Psoas muscle (tissue), 8 donors: ENCODE results near the gene CRTAC1. TPM values are rescaled to one million over a fixed set of nuclear protein-coding genes. Genes with fewer than 3 reads are reported as not detected.

Experiments
- ATAC-seq, 4 donors: fragments of 200-7000 bp; cut with Tn5 transposase; one replicate each; pipeline ENCODE4 v1.9.1; 2020; ENCODE audit warnings: moderate library complexity in 3 of 4, mild to moderate bottlenecking in 2 of 4
- DNase-seq, 2 donors: peaks; one replicate each; pipeline ENCODE4 v3.0.0-alpha.2; 2020
- H3K27ac ChIP-seq: fragments of 200-600 bp; one replicate; pipeline ENCODE4 v1.8.0; 2022
- H3K27me3 ChIP-seq, 3 donors: fragments of 200-600 bp in 1 of 3; one replicate each; pipeline versions ENCODE4 v1.6.1 to v1.8.0; 2013 to 2022; ENCODE audit warnings: low read length in 2 of 3, mild to moderate bottlenecking in 2 of 3, moderate library complexity in 1 of 3; ENCODE audit not compliant: insufficient read depth in 3 of 3
- H3K36me3 ChIP-seq, 2 donors: fragments of 200-600 bp in 1 of 2; one replicate each; pipeline versions ENCODE4 v1.6.1 to v1.8.0; 2013 to 2022; ENCODE audit warnings: low read depth in 1 of 2, mild to moderate bottlenecking in 1 of 2, moderate library complexity in 1 of 2; ENCODE audit not compliant: insufficient read depth in 1 of 2
- H3K4me1 ChIP-seq: fragments of 200-600 bp; one replicate; pipeline ENCODE4 v1.8.0; 2022
- H3K4me3 ChIP-seq: fragments of 200-600 bp; one replicate; pipeline ENCODE4 v1.8.0; 2022; ENCODE audit warnings: mild to moderate bottlenecking
- H3K9me3 ChIP-seq: fragments of 200-600 bp; one replicate; pipeline ENCODE4 v1.8.0; 2022
- WGBS, 3 donors: extraction: QIAGEN DNeasy Blood & Tissue Kit; methylation state at CpG; one replicate each; pipeline versions ENCODE4 v1.1.6 to v1.1.7; 2013; 5-methylcytosine and 5-hydroxymethylcytosine counted together
- intact Hi-C, 2 donors: fragments of 100-400 bp; cut with DNase I; formaldehyde crosslinking; loops; one replicate each; pipeline versions ENCODE4 v1.11.0 to v1.14.2; 2022
- polyA plus RNA-seq, 3 donors: library from polyadenylated mRNA; stranded (reverse); fragments of 200-250 nt; gene quantifications; one replicate each; pipeline ENCODE4 v1.2.3, GENCODE V29; 2013
- total RNA-seq, 4 donors: library from RNA; stranded (reverse); fragmentation: NEBNext Ultra II Directional in 2 of 4; extraction: Animal tissue kit (Norgen Biotek cat#: 25700) in 2 of 4; gene quantifications; one replicate each; pipeline versions ENCODE4 v1.2.1 to v1.2.4, GENCODE V29; 2021 to 2023
- TF ChIP-seq, protein P1 (sequence below): fragments of 200-600 bp; IDR thresholded peaks from one replicate; pipeline ENCODE4 v1.8.0; 2022; ENCODE audit warnings: antibody characterized with exemption
- donor health status: healthy with polysubstance abuse.
- donor health status: DM: no; HTN: no; CAD: no; lungs with moderate emphysema.
- donor health status: Bipolar disorder and iron deficiency.
- donor health status: healthy.
- donor health status: DM: yes; HTN: yes; CAD: no.
- donor health status: DM: no; HTN: no; CAD: no.
- donor health status: DM: no; HTN: no; CAD: no.
- donor health status: DM: yes; HTN: yes; CAD: no.

The CRTAC1 gene
- total and polyA plus RNA-seq, 7 donors: 0.07 to 0.93 (median 0.30) TPM

DNA sequence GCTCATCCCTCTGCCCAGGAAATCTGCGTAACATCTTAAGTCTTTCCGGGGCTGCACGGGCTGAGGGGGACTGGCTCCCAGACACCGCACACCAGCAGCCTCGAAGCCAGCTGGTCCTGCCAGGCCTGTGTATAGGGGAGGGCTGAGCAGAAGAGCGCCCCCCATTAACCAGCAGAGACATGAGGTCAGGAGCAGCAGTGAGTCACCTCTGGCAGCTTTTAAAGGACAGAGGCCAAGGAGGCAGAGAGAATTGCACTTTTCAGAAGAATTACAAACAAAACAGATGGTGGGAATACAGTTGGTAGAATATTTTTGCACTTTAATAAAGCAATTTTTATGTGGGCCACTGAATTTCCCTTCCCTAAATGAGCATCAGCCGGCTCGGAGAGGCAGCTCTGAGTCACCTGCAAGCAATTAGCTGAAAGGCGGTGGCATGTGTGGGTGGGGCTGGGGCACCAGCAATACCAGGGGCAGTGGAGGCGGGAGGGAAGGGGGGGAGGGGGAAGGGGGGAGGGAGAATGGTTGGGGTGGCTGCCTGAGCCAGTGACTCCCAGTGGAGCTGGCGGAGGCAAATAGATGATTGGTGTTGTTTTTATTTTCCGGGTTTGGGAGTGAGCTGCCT is 141.7 kb downstream of the CRTAC1 start:
- H3K27ac ChIP-seq: no peak overlapping the region
- TF ChIP-seq, protein P1, sequence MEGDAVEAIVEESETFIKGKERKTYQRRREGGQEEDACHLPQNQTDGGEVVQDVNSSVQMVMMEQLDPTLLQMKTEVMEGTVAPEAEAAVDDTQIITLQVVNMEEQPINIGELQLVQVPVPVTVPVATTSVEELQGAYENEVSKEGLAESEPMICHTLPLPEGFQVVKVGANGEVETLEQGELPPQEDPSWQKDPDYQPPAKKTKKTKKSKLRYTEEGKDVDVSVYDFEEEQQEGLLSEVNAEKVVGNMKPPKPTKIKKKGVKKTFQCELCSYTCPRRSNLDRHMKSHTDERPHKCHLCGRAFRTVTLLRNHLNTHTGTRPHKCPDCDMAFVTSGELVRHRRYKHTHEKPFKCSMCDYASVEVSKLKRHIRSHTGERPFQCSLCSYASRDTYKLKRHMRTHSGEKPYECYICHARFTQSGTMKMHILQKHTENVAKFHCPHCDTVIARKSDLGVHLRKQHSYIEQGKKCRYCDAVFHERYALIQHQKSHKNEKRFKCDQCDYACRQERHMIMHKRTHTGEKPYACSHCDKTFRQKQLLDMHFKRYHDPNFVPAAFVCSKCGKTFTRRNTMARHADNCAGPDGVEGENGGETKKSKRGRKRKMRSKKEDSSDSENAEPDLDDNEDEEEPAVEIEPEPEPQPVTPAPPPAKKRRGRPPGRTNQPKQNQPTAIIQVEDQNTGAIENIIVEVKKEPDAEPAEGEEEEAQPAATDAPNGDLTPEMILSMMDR: no peak
- no peak overlapping the region for H3K4me3 ChIP-seq
- 36 to 48% (median 45%) methylated on average over 11 to 12 of the region's 12 CpGs for WGBS, 3 donors
- H3K27me3 ChIP-seq: peaks cover 0 to 3% (median 2%) of the 10 kb centered on the region in 3 donors
- H3K36me3 ChIP-seq: no peaks in the 10 kb centered on the region
- ATAC-seq: no peak
- no peaks in the 10 kb centered on the region for H3K9me3 ChIP-seq
- no peaks in the 10 kb centered on the region for H3K4me1 ChIP-seq
- intact Hi-C loops: no loop called here
- no peak for DNase-seq

DNA sequence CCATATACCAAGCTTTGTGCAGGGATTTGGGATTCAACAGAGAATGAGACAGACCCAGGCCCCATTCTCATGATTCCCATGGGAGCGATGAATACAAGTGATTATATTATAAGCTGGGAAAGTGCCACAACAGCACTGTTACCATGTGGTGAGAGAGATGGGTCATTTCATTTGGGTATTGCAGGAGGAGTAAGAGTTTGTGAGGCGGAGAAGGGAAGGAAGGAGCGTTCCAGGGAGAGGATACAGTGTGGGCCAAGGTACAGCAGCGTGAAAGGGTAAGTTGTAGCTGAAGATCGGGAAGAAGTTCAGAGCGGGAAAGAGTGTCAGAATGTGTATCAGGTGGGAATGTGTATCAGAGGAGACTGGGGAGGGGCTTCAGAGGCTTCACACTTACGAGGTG is 142.3 kb downstream of the CRTAC1 start:
- whole genome bisulfite sequencing, 3 donors: 94 to 95% (median 95%) methylated on average over 7 of the region's 7 CpGs
- ATAC-seq (no peak), DNase-seq (no peak)
- peaks cover 0 to 3% (median 2%) of the 10 kb centered on the region in 3 donors for H3K27me3 ChIP-seq
- H3K36me3 ChIP-seq: no peaks in the 10 kb centered on the region
- no peaks in the 10 kb centered on the region for H3K4me1 ChIP-seq
- no peak overlapping the region for H3K27ac ChIP-seq
- intact Hi-C loops: no loop called here
- H3K4me3 ChIP-seq: no peak overlapping the region
- H3K9me3 ChIP-seq: no peaks in the 10 kb centered on the region
- TF ChIP-seq, protein P1: no peak

DNA sequence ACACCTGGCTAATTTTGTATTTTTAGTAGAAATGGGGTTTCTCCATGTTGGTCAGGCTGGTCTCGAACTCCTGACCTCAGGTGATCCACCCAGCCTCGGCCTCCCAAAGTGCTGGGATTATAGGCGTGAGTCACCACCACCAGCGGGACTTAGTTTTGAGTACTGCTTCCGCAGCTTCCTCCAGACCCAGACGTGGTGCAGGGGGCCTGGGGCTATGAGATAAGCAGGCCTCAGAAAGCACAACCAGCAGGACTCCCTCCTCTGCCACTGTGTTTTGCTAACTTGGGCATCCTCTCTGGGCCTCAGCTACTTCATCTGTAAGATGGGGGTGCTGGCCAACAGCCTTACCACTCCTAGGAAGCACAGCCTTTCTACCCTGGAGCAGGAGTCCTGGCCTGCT is 143.0 kb downstream of the CRTAC1 start:
- Histone ChIP-seq H3K4me3 (no peak overlapping the region), H3K9me3 (no peaks in the 10 kb centered on the region), H3K4me1 (no peaks in the 10 kb centered on the region), H3K27ac (no peak overlapping the region), H3K27me3 (peaks cover 0 to 2% (median 1%) of the 10 kb centered on the region in 3 donors), H3K36me3 (no peaks in the 10 kb centered on the region)
- WGBS, 3 donors: 87 to 94% (median 91%) methylated on average over 6 of the region's 6 CpGs
- DNase-seq: no peak
- ATAC-seq: peak in 1 of 4 donors; percentile 14
- TF ChIP-seq, protein P1: no peak
- intact Hi-C loops: no loop called here

DNA sequence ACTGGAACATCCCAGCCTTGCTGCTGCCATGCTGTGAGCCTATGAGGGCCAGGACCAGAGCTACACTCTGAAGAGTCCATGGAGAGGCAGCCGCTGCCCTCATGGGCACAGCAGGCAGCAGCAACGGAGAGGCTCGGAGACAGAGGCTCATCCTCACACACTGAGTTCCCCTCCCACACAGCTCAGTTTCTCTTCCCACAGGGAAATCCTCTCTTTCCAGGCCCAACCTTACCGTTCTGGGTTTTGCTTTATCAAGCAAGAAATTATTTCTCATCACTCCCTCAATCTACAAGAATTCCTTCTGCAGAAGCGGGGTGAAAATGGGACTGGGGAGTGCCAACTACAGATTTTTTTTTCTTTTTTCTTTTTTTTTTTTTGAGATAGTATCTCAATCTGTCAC is 144.1 kb downstream of the CRTAC1 start:
- Histone ChIP-seq H3K36me3 (no peaks in the 10 kb centered on the region), H3K9me3 (no peaks in the 10 kb centered on the region), H3K4me1 (no peaks in the 10 kb centered on the region), H3K27ac (no peak overlapping the region), H3K27me3 (peaks cover 0 to 2% (median 0%) of the 10 kb centered on the region in 3 donors), H3K4me3 (no peak overlapping the region)
- intact Hi-C loops: no loop called here
- WGBS, 3 donors: 61 to 69% (median 64%) methylated on average over 5 of the region's 5 CpGs
- DNase-seq (no peak), ATAC-seq (no peak)
- TF ChIP-seq, protein P1: no peak

- Histone ChIP-seq H3K9me3 (no peaks in the 10 kb centered on the region), H3K27ac (no peak overlapping the region), H3K36me3 (no peaks in the 10 kb centered on the region), H3K4me1 (no peaks in the 10 kb centered on the region), H3K4me3 (no peak overlapping the region), H3K27me3 (no peaks in the 10 kb centered on the region)
- DNase-seq: no peak
- intact Hi-C loops: no loop called here
- WGBS, 3 donors: 54 to 77% (median 72%) methylated on average over 3 of the region's 3 CpGs
- no peak for ATAC-seq
- TF ChIP-seq, protein P1: no peak
Observed at GRCh38 chr10:97883092-97883485, 147.3 kb downstream of the CRTAC1 start.
